HG03064 (cell line): Measurements from ENCODE around the gene PDZD7.
A peak's percentile ranks its signal among the peaks of the same experiment; 100 is the strongest.

ENCODE experiments used
- ATAC-seq: cut with Tn5 transposase; IDR thresholded peaks from one replicate; pipeline ENCODE4 v1.9.1; 2021; ENCODE audit warnings: low read depth; ENCODE audit not compliant: unreplicated experiment

The PDZD7 gene

GRCh38 chr10:101021239-101021638 lies 9.7 kb downstream of the PDZD7 start:
- no peak for ATAC-seq

DNA sequence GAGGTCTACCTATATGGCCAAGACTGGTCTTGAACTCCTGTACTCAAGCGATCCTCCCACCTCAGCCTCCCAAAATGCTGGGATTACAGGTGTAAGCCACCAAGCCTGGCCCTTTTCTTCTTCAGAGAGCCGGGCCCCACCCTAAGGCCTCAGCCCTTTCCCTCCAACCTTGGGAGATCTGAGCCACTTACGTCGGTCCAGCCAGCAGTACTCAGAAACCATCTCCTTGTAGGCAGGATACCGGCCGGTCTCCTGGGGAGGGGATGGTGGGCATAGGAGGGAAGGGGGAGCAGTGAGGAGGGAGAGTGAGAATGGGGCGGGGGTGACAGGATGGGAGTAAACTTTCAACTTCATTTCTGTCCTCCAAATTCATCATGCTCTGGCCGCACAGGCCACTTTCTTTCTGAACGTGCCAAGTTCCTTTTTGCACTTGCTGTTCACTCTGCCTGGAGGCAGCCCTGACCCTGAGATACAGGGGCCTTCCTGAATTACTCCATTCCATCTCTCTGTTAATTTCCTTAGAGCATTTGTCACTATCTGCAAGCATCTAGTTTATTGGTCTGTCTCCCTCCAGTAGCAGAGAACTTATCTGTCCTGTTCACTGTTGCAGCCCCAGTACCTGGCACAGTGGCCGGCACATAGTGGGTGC lies 10.4 kb downstream of the PDZD7 start:
- ATAC-seq = no peak

GRCh38 chr10:101019440-101019703 lies 11.6 kb downstream of the PDZD7 start:
- ATAC-seq = no peak

DNA sequence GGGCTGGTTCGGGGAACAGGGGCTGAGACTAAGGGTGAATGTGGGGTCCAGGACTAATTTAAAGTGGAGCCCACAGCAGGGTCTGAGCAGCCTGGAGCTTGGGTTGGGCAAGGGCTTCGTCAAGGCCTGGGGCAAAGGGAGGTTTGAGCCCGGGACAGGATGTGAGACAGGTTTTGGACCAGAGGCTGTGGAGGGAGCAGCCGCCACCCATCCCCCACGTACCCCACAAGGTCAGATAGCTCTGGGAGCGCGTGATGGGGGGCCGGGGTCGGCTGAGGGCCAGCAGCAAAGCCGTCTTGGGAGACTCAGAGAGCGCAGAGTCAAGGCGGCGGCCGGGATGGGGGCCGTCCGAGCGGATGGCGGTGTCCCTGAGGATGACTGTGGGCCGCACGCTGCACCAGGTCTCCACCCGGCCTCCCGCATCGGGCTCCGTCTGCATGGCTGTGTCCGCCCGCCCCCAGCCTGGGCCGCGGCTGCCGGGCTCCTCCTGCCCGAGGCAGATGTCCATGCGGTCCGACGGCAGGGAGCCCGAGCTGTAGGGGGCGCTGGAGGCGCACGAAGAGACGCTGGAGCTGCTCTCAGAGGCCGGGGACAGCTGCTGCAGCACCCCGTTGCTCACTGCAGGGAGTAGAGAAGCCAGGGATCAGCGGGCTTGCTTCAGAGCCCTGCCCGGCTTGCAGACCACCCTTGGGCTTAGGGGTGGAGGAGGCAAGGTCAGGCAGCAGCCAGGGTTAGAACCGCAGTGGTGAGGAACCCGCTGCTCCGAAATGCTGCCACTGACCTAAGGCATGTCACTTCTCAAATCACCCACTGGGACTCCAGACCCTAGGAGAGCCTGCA lies 12.1 kb downstream of the PDZD7 start:
- no peak for ATAC-seq

GRCh38 chr10:101018118-101018599 lies 12.8 kb downstream of the PDZD7 start:
- no peak for ATAC-seq

DNA sequence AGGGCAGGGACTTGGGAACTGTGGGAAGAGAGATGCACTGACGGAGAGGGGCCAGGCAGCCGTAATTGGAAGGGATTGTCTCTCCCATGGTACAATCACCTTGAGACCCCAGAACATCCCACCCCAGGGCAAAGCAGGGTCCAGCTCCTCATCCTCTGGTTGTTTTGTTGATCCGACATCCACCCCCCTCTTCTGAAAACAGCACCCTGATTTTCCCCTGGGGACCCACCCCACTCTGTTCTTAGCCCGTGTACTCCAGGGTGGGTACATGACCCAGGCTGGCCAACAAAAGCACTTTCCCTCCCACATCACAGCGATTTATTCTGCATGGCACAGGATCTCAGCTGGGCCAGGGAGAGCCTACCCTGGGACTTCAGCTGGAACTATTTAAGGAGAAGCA lies 14.1 kb downstream of the PDZD7 start:
- ATAC-seq = no peak

DNA sequence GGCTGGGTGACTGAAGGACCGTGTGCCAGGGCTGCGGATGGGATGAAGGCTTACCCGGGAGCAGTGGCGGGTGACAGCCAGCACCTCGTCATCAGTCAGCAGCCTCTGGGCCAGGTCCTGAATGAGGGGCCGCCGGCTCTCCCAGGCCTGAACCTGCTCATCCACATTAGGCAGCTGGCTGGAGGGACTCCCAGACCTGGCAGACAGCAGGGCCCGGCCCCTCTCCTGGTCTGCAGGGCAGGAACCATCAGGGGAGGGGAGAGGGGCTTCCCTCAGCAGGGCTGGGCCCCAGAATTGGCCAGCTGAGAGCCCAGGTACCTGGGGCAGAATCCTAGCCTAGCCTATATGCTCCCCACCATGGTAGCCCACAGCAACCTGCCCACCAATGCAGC lies 15.4 kb downstream of the PDZD7 start:
- ATAC-seq = no peak

DNA sequence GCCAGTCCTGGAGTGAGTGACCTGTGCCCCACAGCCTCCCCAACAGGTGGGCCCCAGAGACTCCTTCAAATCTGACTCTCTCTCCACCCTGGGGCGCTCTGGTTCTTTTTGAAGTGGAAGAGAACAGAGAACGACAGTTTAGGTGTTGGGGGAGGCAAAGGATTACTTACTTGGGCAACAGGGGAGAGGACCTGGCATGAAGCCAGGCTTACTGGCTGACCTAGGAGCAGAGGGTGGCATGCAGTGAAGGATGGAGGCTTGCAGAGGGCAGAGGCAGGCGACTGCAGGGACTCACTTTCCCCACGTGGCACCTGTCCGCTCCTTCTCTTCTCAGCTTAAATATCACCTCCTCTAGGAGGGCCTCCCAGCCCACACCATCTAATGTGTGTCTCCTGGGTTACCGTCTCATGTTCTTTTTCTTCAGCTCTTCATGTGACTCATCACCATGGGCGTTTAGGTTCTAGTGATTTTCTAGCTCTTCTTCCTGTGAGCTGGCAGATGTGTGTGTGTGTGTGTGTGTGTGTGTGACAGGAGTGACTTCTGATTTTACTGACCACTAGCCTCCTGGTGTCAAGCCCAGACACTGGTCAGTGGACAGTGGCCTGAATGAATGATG lies 15.9 kb downstream of the PDZD7 start:
- ATAC-seq = no peak

- no peak for ATAC-seq
Measured at GRCh38 chr10:101014230-101014884, 16.6 kb downstream of the PDZD7 start.

DNA sequence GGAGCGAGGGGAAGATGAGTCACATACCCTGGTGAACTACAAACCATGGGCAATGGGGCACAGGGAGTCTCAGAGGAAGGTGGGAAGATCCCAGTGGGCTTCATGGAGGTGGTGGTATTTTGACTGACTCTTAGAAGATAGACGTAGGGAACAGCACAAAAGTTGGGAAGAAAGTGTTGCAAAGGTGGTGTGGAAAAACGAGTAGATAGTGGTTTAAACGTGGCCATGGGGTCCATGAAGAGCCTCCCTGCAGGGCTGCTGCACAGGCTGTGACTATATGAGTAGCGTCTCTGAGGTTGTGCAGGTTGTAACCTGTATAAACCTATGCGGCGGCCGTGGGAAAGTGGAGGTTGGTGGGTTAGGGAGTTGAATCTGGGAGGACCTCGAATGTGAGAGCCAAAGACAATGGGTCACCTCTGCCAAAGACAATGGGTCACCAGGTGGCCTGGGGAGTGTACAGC lies 17.5 kb downstream of the PDZD7 start:
- no peak for ATAC-seq

- peak; percentile 85 for ATAC-seq
Measured at GRCh38 chr10:101012525-101013364, 18.2 kb downstream of the PDZD7 start.

DNA sequence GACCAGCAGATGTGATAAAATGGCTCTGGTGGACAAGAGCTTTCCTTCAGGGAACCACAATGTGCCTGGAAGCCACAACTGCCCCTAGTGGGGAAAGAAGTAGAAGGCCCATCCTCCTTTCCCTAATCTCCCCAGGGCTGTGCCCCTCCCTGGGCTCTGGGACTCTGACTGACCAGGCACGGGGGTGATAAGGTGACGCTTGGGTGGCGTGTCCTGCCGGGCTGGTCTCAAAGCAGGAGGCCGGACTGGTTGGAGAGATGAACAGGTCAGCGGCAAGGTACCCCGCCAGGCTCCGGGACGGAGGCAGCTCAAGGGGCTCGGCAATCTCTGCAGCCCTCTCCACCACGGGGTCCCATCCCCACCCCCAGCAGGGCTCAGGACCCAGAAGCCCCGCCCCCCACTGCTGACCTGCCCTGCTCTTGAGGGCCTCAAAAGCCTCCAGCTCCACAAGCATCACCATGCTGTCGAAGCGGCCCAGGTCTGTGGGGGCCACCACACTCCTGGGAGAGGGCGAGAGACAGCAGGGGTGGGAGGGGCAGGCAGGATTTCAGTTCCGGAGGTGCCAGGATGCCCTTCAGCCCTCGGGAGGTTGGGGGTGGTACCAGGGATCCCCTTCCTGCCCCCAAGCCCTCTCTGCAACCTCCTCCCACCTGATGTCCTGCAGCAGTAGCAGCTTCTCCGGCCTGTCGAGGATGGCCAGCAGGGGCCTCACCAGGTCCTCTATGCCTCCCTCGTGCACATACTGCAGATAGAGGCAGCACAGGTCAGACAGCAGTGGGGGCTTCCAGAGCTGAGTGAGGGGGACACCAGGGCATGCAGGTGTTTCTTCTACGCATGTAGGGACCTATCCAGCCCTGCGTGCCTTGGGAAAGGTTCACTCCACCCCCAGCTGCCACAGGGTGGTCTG lies 19.2 kb downstream of the PDZD7 start:
- no peak for ATAC-seq

GRCh38 chr10:101010329-101010728 lies 20.6 kb downstream of the PDZD7 start:
- ATAC-seq = no peak

- no peak for ATAC-seq
Measured at GRCh38 chr10:101008823-101009423, 22.0 kb downstream of the PDZD7 start.

DNA sequence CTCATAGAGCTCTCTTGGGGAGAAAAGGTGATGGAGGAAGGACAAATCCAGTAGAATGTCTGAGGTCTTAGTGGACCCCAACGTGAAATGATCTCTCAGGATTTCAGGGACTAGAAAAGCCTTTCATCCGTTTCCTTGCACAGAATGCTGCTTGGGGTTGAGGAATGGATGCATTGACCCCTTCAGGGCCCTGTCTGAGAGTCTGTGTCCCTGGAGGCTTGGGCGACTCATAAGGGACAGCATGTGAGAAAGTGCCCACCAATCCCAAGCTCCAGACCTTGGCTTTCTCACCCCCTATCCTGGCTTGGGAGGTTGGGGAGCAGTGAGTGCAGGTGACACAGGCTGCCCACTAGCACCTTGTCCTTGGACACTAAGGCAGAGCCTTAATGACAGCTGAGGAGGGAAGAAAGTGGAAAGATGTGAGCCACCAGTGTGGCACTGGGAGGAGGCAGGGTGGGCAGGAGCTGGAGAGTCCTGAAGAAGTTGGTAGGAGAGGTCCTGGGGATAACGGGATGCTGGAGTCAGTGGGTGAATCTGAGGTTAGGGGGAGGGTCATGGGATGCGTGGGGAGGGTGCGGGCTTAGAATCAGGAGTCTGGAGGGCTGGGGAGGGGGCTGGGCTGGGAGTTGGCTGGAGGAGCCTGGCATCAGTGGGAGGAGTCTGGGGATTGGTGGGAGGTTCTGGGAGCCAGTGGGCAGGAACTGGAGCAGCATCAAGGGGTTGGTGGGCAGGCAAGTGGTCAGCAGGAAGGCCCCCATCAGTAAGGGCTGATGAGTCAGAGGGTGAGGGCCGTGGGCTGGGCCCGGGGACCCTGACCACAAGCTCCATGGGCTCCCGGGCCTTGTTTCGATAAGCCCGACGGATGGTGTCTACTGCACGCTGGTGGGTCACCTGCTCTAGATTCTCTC lies 22.8 kb downstream of the PDZD7 start:
- no peak for ATAC-seq

DNA sequence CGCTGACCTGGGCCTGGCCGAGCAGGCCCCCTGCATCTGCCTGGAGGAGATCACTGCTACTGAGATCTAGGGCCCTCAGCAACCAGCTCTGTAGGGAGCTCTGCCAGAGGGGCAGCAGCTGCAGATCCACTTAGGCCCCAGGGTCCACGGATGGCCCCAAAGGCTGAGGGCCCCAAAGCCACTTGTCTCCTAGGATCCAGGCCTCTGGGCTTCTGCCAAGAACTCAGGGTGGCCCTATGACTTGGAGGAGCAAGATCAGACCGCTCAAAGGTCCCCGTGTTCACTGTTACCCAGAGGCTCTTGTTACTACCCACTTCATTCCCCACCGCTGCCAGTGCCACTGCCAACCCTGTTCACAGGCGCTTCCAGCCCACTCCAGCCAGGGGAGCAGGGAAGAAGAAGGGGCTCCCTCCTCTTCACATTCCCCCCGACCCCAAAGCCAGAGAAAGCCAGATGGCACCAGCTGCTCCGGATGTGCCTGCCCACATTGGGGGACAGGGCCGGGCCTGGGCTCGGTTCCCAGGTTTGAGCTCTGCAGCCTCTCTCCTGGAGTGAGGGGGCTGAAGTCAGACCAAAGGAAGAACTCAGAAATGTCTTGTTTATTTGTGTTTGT lies 23.7 kb downstream of the PDZD7 start:
- ATAC-seq = no peak

DNA sequence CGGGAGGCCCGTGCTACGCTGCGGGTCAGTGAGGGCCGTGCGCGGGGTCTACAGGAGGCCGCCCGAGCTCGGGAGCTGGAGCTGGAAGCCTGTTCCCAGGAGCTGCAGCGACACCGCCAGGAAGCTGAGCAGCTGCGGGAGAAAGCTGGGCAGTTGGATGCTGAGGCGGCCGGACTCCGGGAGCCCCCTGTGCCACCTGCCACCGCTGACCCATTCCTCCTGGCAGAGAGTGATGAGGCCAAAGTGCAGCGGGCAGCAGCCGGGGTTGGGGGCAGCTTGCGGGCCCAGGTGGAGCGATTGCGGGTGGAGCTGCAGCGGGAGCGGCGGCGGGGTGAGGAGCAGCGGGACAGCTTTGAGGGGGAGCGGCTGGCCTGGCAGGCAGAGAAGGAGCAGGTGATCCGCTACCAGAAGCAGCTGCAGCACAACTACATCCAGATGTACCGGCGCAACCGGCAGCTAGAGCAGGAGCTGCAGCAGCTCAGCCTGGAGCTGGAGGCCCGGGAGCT lies 24.3 kb downstream of the PDZD7 start:
- ATAC-seq = no peak
